Prostate gland (tissue), 2 donors: ENCODE data around the gene MT1F. TPM values are rescaled to one million over a fixed set of nuclear protein-coding genes. Genes with fewer than 3 reads are reported as not detected.
"Not testable (repeated sequence)": the region's sequence is repeated elsewhere in the genome, so short reads cannot be mapped to it uniquely, and the experiment has no call there.

Source experiments
- DNase-seq: peaks from one replicate; pipeline ENCODE4 v3.0.0-alpha.2; 2019; ENCODE audit warnings: low spot score
- H3K27ac ChIP-seq, 2 donors: fragments of 200-600 bp; sonication (generic); 2 replicates each; pipeline ENCODE4 v1.5.1; 2017 to 2019
- H3K27me3 ChIP-seq: fragments of 200-600 bp; sonication (generic); replicated peaks from 2 replicates; pipeline ENCODE4 v1.5.1; 2019; ENCODE audit not compliant: insufficient read depth
- H3K36me3 ChIP-seq, 2 donors: fragments of 200-600 bp; sonication (generic); 1 replicate in 1 of 2; 2 replicates in 1 of 2; pipeline versions ENCODE4 v1.5.1 to v1.8.1; 2017 to 2019
- H3K4me1 ChIP-seq: fragments of 200-600 bp; sonication (generic); replicated peaks from 2 replicates; pipeline ENCODE4 v1.5.1; 2019
- H3K4me3 ChIP-seq, 2 donors: fragments of 200-600 bp; sonication (generic); 2 replicates each; pipeline ENCODE4 v1.5.1; 2017 to 2019
- H3K9me3 ChIP-seq: fragments of 200-600 bp; sonication (generic); 2 replicates; pipeline ENCODE4 v1.5.1; 2017
- POLR2A ChIP-seq: fragments of 450-650 bp; IDR thresholded peaks from one replicate; pipeline ENCODE4 v1.6.1; 2016; ENCODE audit warnings: antibody characterized with exemption, mild to moderate bottlenecking
- POLR2AphosphoS5 ChIP-seq: sonication (generic); formaldehyde crosslinking; IDR thresholded peaks from one replicate; pipeline ENCODE4 v1.6.1; 2017; ENCODE audit warnings: antibody characterized with exemption
- WGBS: methylation state at CpG from one replicate; pipeline ENCODE4 v1.1.5; 2018; 5-methylcytosine and 5-hydroxymethylcytosine counted together
- intact Hi-C: fragments of 100-400 bp; cut with DNase I; formaldehyde crosslinking; loops from one replicate; pipeline ENCODE4 v1.14.2; 2022
- total RNA-seq, 2 donors: library from RNA; depleted of rRNA; stranded (reverse); fragments of >200 nt; gene quantifications; one replicate each; pipeline ENCODE4 v1.1.0, GENCODE V29; 2016
- TF ChIP-seq, protein P1 (sequence below), 4 experiments: fragments of 200-600 bp in 2 of 4; fragments of 450-650 bp in 2 of 4; sonication (generic) in 2 of 4; IDR thresholded peaks; 1 replicate in 3 of 4; 2 replicates in 1 of 4; pipeline ENCODE4 v1.5.1; 2016 to 2019; ENCODE audit warnings: antibody characterized with exemption in 4 of 4, mild to moderate bottlenecking in 2 of 4, moderate library complexity in 2 of 4

The MT1F gene
- total RNA-seq, 2 donors from 2014 or later, result 18.5 to 37.3 TPM

DNA sequence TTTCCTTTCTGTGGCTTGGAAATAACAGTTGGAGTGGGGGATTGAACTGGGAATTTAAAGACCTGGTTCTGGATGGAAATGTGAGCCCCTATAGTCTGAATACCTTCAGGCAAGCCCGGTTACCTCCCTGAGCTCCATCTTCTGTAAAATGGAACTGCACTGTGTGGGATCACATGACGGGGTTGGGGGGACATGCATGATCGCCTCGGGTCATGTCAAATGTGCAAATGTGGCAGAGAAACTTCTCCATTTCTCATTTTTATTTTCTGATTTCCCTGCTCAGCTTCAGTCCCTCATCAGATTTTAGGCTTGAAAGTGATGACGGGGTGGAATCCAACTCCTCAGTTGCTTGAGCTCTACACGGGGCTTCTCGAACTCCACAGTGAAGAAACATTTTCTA, 4.5 kb upstream of the MT1F start:
- Histone ChIP-seq H3K4me3 (no peak overlapping the region), H3K27ac (no peak overlapping the region), H3K36me3 (no peaks in the 10 kb centered on the region), H3K27me3 (no peaks in the 10 kb centered on the region), H3K9me3 (no peaks in the 10 kb centered on the region), H3K4me1 (no peaks in the 10 kb centered on the region)
- TF ChIP-seq POLR2A, result no peak
- intact Hi-C loops, result no loop called here
- 72% methylated on average over 7 of the region's 7 CpGs for WGBS
- no peak for DNase-seq

GRCh38 chr16:56658327-56658875, 642 bp downstream of the MT1F start:
- Histone ChIP-seq H3K36me3 (no peaks in the 10 kb centered on the region), H3K9me3 (no peaks in the 10 kb centered on the region), H3K4me3 (peak overlapping the region; percentile 39 to 47), H3K27me3 (no peaks in the 10 kb centered on the region), H3K27ac (peak overlapping the region in 1 of 2 donors; percentile 67), H3K4me1 (peaks cover 4% of the 10 kb centered on the region)
- TF ChIP-seq POLR2A (no peak), POLR2AphosphoS5 (no peak)
- TF ChIP-seq, protein P1, sequence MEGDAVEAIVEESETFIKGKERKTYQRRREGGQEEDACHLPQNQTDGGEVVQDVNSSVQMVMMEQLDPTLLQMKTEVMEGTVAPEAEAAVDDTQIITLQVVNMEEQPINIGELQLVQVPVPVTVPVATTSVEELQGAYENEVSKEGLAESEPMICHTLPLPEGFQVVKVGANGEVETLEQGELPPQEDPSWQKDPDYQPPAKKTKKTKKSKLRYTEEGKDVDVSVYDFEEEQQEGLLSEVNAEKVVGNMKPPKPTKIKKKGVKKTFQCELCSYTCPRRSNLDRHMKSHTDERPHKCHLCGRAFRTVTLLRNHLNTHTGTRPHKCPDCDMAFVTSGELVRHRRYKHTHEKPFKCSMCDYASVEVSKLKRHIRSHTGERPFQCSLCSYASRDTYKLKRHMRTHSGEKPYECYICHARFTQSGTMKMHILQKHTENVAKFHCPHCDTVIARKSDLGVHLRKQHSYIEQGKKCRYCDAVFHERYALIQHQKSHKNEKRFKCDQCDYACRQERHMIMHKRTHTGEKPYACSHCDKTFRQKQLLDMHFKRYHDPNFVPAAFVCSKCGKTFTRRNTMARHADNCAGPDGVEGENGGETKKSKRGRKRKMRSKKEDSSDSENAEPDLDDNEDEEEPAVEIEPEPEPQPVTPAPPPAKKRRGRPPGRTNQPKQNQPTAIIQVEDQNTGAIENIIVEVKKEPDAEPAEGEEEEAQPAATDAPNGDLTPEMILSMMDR (IDR thresholded peaks at IDR 0.05), result no peak
- intact Hi-C loops, result no loop called here
- 41% methylated on average over 10 of the region's 10 CpGs for WGBS
- DNase-seq, result no peak

GRCh38 chr16:56662357-56663354, 4.9 kb downstream of the MT1F start:
- Histone ChIP-seq H3K9me3 (no peaks in the 10 kb centered on the region), H3K36me3 (no peaks in the 10 kb centered on the region), H3K27me3 (no peaks in the 10 kb centered on the region), H3K4me1 (peaks cover 4% of the 10 kb centered on the region), H3K4me3 (no peak overlapping the region), H3K27ac (no peak overlapping the region)
- 13% methylated on average over 44 of the region's 48 CpGs for WGBS
- intact Hi-C loops, result no loop called here
- TF ChIP-seq POLR2A, result no peak
- TF ChIP-seq POLR2AphosphoS5, result no peak
- TF ChIP-seq, protein P1 (IDR thresholded peaks at IDR 0.05), result no peak
- DNase-seq, result no peak

- no peak for TF ChIP-seq POLR2AphosphoS5
- TF ChIP-seq, protein P1 (IDR thresholded peaks at IDR 0.05), result no peak
- TF ChIP-seq POLR2A, result no peak
- no peak overlapping the region for H3K27ac ChIP-seq
- H3K27me3 ChIP-seq, result no peaks in the 10 kb centered on the region
- no peak for DNase-seq
- intact Hi-C loops, result no loop called here
- H3K36me3 ChIP-seq, result no peaks in the 10 kb centered on the region
- H3K4me3 ChIP-seq, result no peak overlapping the region
- H3K9me3 ChIP-seq, result no peaks in the 10 kb centered on the region
- WGBS, result 93% methylated on average over 1 of the region's 1 CpG
- H3K4me1 ChIP-seq, result peaks cover 6% of the 10 kb centered on the region
Observed at GRCh38 chr16:56664506-56664905, 6.7 kb downstream of the MT1F start.

- intact Hi-C loops, H3K9me3 ChIP-seq, DNase-seq, H3K4me3 ChIP-seq, H3K36me3 ChIP-seq, H3K27me3 ChIP-seq, H3K27ac ChIP-seq, H3K4me1 ChIP-seq: not testable (repeated sequence)
- WGBS, result 72% methylated on average over 8 of the region's 8 CpGs
Observed at GRCh38 chr16:56665286-56666261, 7.8 kb downstream of the MT1F start.
